Stimulated activated CD8-positive, alpha-beta memory T cell treated with anti-CD3 and anti-CD28 coated beads, Interleukin-4, amount 100 ng/mL, for 4 hours (primary cell): ENCODE data around the gene PBLD.

Experiments used
- DNase-seq, 2 donors: peaks; one replicate each; pipeline ENCODE4 v3.0.0-alpha.2; 2020; ENCODE audit warnings: low read depth in 2 of 2, low spot score in 1 of 2

The PBLD gene

GRCh38 chr10:68238371-68238770 lies 94.4 kb downstream of the PBLD start:
- DNase-seq, result no peak

- DNase-seq, result no peak
Observed at GRCh38 chr10:68237173-68237572, 95.6 kb downstream of the PBLD start.

- DNase-seq, result no peak
Observed at GRCh38 chr10:68235581-68235980, 97.1 kb downstream of the PBLD start.

- no peak for DNase-seq
Observed at GRCh38 chr10:68235111-68235510, 97.6 kb downstream of the PBLD start.

- DNase-seq, result no peak
Observed at GRCh38 chr10:68233046-68233445, 99.7 kb downstream of the PBLD start.
